Panc1 (cell line): Measurements from ENCODE around the gene IGF2R. TPM values are rescaled to one million over a fixed set of nuclear protein-coding genes. Genes with fewer than 3 reads are reported as not detected.

Experiments
- ATAC-seq: fragments of 200-7000 bp; cut with Tn5 transposase; 2 replicates; pipeline ENCODE4 v1.9.1; 2020; ENCODE audit warnings: mild to moderate bottlenecking, moderate library complexity
- BruUV-seq: library from RNA; stranded (reverse); fragments of 400-500 nt; replicated peaks from 2 replicates; lab custom pipeline; 2021; lab: Mats Ljungman, UMichigan
- CTCF ChIA-PET: fragments of 300-600 bp; sonication (Branson Sonifier 250); formaldehyde crosslinking; loops from one replicate; lab custom pipeline; 2022; ENCODE audit warnings: antibody characterized with exemption; lab: Charles Lee
- POLR2A ChIA-PET: fragments of 300-600 bp; sonication (Branson Sonifier 250); formaldehyde crosslinking; loops from one replicate; lab custom pipeline; 2022; ENCODE audit warnings: antibody characterized with exemption; lab: Charles Lee
- DNase-seq: peaks from one replicate; pipeline ENCODE4 v3.0.0-alpha.2; 2010; ENCODE audit warnings: low read depth, low spot score
- H3K27ac ChIP-seq: 2 replicates; pipeline ENCODE4 v1.5.1; 2011; ENCODE audit warnings: mild to moderate bottlenecking, low read length, inconsistent platforms
- H3K27me3 ChIP-seq: fragments of 200-500 bp; sonication (Bioruptor generic); 2 replicates; pipeline ENCODE4 v1.6.0; 2014; ENCODE audit warnings: low read length, inconsistent platforms; ENCODE audit not compliant: control insufficient read depth, insufficient read depth
- H3K36me3 ChIP-seq: fragments of 200-500 bp; sonication (Bioruptor generic); 2 replicates; pipeline ENCODE4 v1.5.1; 2014; ENCODE audit warnings: inconsistent platforms, mild to moderate bottlenecking, low read length, moderate library complexity; ENCODE audit not compliant: control insufficient read depth, insufficient read depth
- H3K4me1 ChIP-seq: 2 replicates; pipeline ENCODE4 v1.5.1; 2011; ENCODE audit warnings: inconsistent platforms, mild to moderate bottlenecking, low read length, moderate library complexity; ENCODE audit not compliant: control insufficient read depth, insufficient read depth
- H3K4me3 ChIP-seq, 2 experiments: 2 replicates each; pipeline ENCODE4 v1.5.1; 2011 to 2012; ENCODE audit warnings: low read depth in 2 of 2, low read length in 2 of 2, mild to moderate bottlenecking in 2 of 2, inconsistent platforms in 1 of 2, moderate library complexity in 1 of 2
- H3K9me3 ChIP-seq: fragments of 200-500 bp; sonication (Bioruptor generic); 2 replicates; pipeline ENCODE4 v1.5.1; 2014; ENCODE audit warnings: low read depth, mild to moderate bottlenecking, inconsistent platforms, low read length, moderate library complexity; ENCODE audit not compliant: control insufficient read depth, insufficient read depth
- CTCF ChIP-seq: fragments of 450-650 bp; IDR thresholded peaks from 2 replicates; pipeline ENCODE4 v1.5.1; 2017; ENCODE audit warnings: mild to moderate bottlenecking
- POLR2AphosphoS5 ChIP-seq: IDR thresholded peaks from 2 replicates; pipeline ENCODE4 v1.6.1; 2012; ENCODE audit warnings: mild to moderate bottlenecking, low read depth, low read length, moderate library complexity
- REST ChIP-seq, 2 experiments: IDR thresholded peaks; 2 replicates each; pipeline ENCODE4 v1.6.1; 2011 to 2012; ENCODE audit warnings: low read depth in 2 of 2, control low read depth in 1 of 2, low read length in 1 of 2, mild to moderate bottlenecking in 1 of 2, moderate library complexity in 1 of 2; ENCODE audit not compliant: insufficient read depth in 1 of 2
- SIN3A ChIP-seq: IDR thresholded peaks from 2 replicates; pipeline ENCODE4 v1.6.1; 2012; ENCODE audit warnings: low read depth, mild to moderate bottlenecking, low read length, moderate library complexity, borderline replicate concordance; ENCODE audit not compliant: insufficient read depth
- TCF7L2 ChIP-seq: IDR thresholded peaks from 2 replicates; pipeline ENCODE4 v1.6.1; 2011; ENCODE audit warnings: mild to moderate bottlenecking, low read depth, low read length, inconsistent platforms
- in situ Hi-C: cut with HindIII; loops from 2 replicates; pipeline ENCODE4 v1.10.0; 2016; ENCODE audit warnings: low sequenced_read_pairs, low pct_unique_long_range_greater_than_20kb
- intact Hi-C: fragments of 100-400 bp; cut with micrococcal nuclease; formaldehyde crosslinking; loops from one replicate; pipeline ENCODE4 v1.10.0; 2022; ENCODE audit not compliant: unreplicated experiment
- total RNA-seq: library from RNA; stranded (reverse); gene quantifications from one replicate; pipeline ENCODE4 v1.2.1, GENCODE V29; 2021; ENCODE audit not compliant: unreplicated experiment

IGF2R gene
- total RNA-seq, 1 experiment from 2014 or later = 163 TPM

DNA sequence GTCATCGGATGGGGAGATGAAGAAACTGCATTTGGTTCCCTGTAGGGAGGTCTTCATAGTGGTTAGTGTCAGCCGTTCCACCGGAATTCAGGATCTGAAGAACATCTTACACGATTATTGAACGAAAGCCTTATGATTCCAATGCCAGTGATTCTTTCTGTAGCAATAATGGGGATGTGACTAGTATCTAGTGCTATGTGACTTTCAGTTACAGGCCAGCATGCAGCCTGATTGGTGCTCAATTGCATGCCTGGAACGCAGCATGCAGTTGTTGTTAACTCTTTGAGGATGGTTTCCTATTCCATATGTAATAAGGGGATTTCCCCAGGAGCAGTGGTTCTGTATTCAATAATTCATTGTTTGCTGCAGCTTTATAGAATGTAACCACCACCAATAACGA is 81.1 kb downstream of the IGF2R start:
- no peak for ATAC-seq
- Histone ChIP-seq H3K27ac (no peak overlapping the region), H3K4me1 (no peaks in the 10 kb centered on the region), H3K36me3 (peaks cover 14% of the 10 kb centered on the region), H3K4me3 (no peak overlapping the region), H3K27me3 (no peaks in the 10 kb centered on the region), H3K9me3 (no peaks in the 10 kb centered on the region)
- no peak for TF ChIP-seq CTCF
- TF ChIP-seq TCF7L2 = no peak
- TF ChIP-seq REST (IDR thresholded peaks at IDR 0.05; ENCODE audit: insufficient read depth in 1 of 2, low read depth in 2 of 2, low read length in 1 of 2) = no peak
- no peak for TF ChIP-seq POLR2AphosphoS5
- TF ChIP-seq SIN3A = no peak
- ChIA-PET POLR2A (no interaction called here), CTCF (no interaction called here)
- no peak for DNase-seq
- intact Hi-C loops (no loop called here), in situ Hi-C loops (no loop called here)
- BruUV-seq = no TSS peak

GRCh38 chr6:160051390-160051789 is 82.5 kb downstream of the IGF2R start:
- Histone ChIP-seq H3K9me3 (no peaks in the 10 kb centered on the region), H3K4me1 (no peaks in the 10 kb centered on the region), H3K27me3 (no peaks in the 10 kb centered on the region), H3K36me3 (peaks cover 7% of the 10 kb centered on the region), H3K4me3 (no peak overlapping the region), H3K27ac (no peak overlapping the region)
- POLR2A ChIA-PET = no interaction called here
- no TSS peak for BruUV-seq
- CTCF ChIA-PET = no interaction called here
- TF ChIP-seq CTCF = no peak
- intact Hi-C loops (no loop called here), in situ Hi-C loops (no loop called here)
- ATAC-seq (no peak), DNase-seq (no peak)

- intact Hi-C loops (no loop called here), in situ Hi-C loops (no loop called here)
- no peak for TF ChIP-seq POLR2AphosphoS5
- Histone ChIP-seq H3K9me3 (no peaks in the 10 kb centered on the region), H3K4me3 (no peak overlapping the region), H3K27ac (no peak overlapping the region), H3K4me1 (no peaks in the 10 kb centered on the region), H3K27me3 (no peaks in the 10 kb centered on the region), H3K36me3 (peaks cover 9% of the 10 kb centered on the region)
- ChIA-PET CTCF (no interaction called here), POLR2A (interaction anchor here (0.6 kb wide), 1 partner anchor 84 kb away, joined by 3 read pairs; no protein-coding TSS in a partner anchor)
- DNase-seq = no peak
- no peak for ATAC-seq
- no TSS peak for BruUV-seq
Observed at GRCh38 chr6:160054271-160054670, 85.4 kb downstream of the IGF2R start.
